ENCODE measurements around the gene WDR45B.

GRCh38 chr17:82602487-82602886, 45.8 kb downstream of the WDR45B start:
- TF ChIP-seq CTCF (IDR thresholded peaks at IDR 0.05): no peak
- no peak for TF ChIP-seq ZFX (IDR thresholded peaks at IDR 0.05; ENCODE audit: borderline replicate concordance)
